Heart right ventricle (tissue), 16 donors: ENCODE measurements around the gene PLEKHG4. TPM values are rescaled to one million over a fixed set of nuclear protein-coding genes. Genes with fewer than 3 reads are reported as not detected.

Experiments used
- ATAC-seq, 8 donors: fragments of 200-7000 bp; cut with Tn5 transposase; one replicate each; pipeline ENCODE4 v1.9.1; 2020; ENCODE audit warnings: mild to moderate bottlenecking in 8 of 8, moderate library complexity in 8 of 8, moderate number of reproducible peaks in 1 of 8
- DNase-seq, 2 donors: peaks; one replicate each; pipeline ENCODE4 v3.0.0-alpha.2; 2020
- H3K27ac ChIP-seq, 10 donors: fragments of 200-600 bp; sonication (generic) in 2 of 10; one replicate each; pipeline versions ENCODE4 v1.5.0 to v1.8.0; 2020 to 2022; ENCODE audit warnings: mild to moderate bottlenecking in 3 of 10
- H3K27me3 ChIP-seq, 7 donors: fragments of 200-600 bp; one replicate each; pipeline ENCODE4 v1.8.0; 2021 to 2022; ENCODE audit warnings: mild to moderate bottlenecking in 2 of 7
- H3K36me3 ChIP-seq, 9 donors: fragments of 200-600 bp; sonication (generic) in 1 of 9; one replicate each; pipeline versions ENCODE4 v1.5.0 to v1.8.0; 2020 to 2022; ENCODE audit warnings: mild to moderate bottlenecking in 2 of 9
- H3K4me1 ChIP-seq, 9 donors: fragments of 200-600 bp; sonication (generic) in 1 of 9; one replicate each; pipeline versions ENCODE4 v1.5.0 to v1.8.0; 2020 to 2022; ENCODE audit warnings: mild to moderate bottlenecking in 4 of 9
- H3K4me3 ChIP-seq, 10 donors: fragments of 200-600 bp; sonication (generic) in 2 of 10; one replicate each; pipeline versions ENCODE4 v1.5.0 to v1.8.0; 2020 to 2022; ENCODE audit warnings: mild to moderate bottlenecking in 7 of 10, moderate library complexity in 2 of 10
- H3K9me3 ChIP-seq, 11 donors: fragments of 200-600 bp in 10 of 11; sonication (generic) in 2 of 11; one replicate each; pipeline versions ENCODE4 v1.5.0 to v1.8.0; 2013 to 2022; ENCODE audit warnings: mild to moderate bottlenecking in 2 of 11, control low read depth in 1 of 11, moderate library complexity in 1 of 11
- CTCF ChIP-seq, 9 donors: fragments of 200-600 bp; sonication (generic) in 2 of 9; IDR thresholded peaks; one replicate each; pipeline versions ENCODE4 v1.5.0 to v1.8.0; 2021 to 2022; ENCODE audit warnings: antibody characterized with exemption in 9 of 9, mild to moderate bottlenecking in 5 of 9, moderate library complexity in 1 of 9
- WGBS, 2 donors: extraction: QIAGEN DNeasy Blood & Tissue Kit; methylation state at CpG; one replicate each; pipeline ENCODE4 v1.1.7; 2013; ENCODE audit warnings: inconsistent platforms in 1 of 2; 5-methylcytosine and 5-hydroxymethylcytosine counted together
- intact Hi-C, 10 donors: fragments of 100-400 bp; cut with DNase I; formaldehyde crosslinking; loops; one replicate each; pipeline versions ENCODE4 v1.11.1 to v1.14.2; 2022
- polyA plus RNA-seq, 2 donors: library from polyadenylated mRNA; stranded (reverse); fragments of 200-250 nt; gene quantifications; one replicate each; pipeline ENCODE4 v1.2.3, GENCODE V29; 2013
- total RNA-seq, 10 donors: library from RNA; stranded (reverse); fragmentation: NEBNext Ultra II Directional in 3 of 10; extraction: Animal tissue kit (Norgen Biotek cat#: 25700) in 3 of 10; gene quantifications; one replicate each; pipeline versions ENCODE4 v1.2.1 to v1.2.4, GENCODE V29; 2021 to 2023
- donor health status: Arrhythmogenic right ventricular cardiomyopathy.
- donor health status: ischemic (EF 13 %, LVEDD 7.1; RV severe dilation, severe dysfunction).
- donor health status: healthy with polysubstance abuse.
- donor health status: DM: no; HTN: yes; CAD: no.
- donor health status: DM: no; HTN: no; CAD: no.
- donor health status: ischemic (EF 25% LVEDD 6.9; RV normal size, moderate dysfunction).
- donor health status: ischemic (EF 25% LVEDD 5.7; RV mildly dilated, moderate dysfunction).
- donor health status: healthy.
- donor health status: DM: yes; HTN: yes; CAD: no.
- donor health status: Ischemic cardiomyopathy.
- donor health status: ischemic (EF 35%, LVEDD 5.7; RV mildly dilated, moderate dysfunction).
- donor health status: nonischemic (EF 11% LVEDD 7.7; RV severe dilation, severe dysfunction).
- donor health status: DM: yes; HTN: yes; CAD: no.
- donor health status: PGD.
- donor health status: ischemic (EF 29% LVEDD 5.4; RV normal size, mild dysfunction).
- donor health status: nonischemic (EF 23%, LVEDD 6.1; RV moderate dilation, normal function).

The PLEKHG4 gene
- total and polyA plus RNA-seq, 12 donors: 0.25 to 2.9 (median 0.86) TPM

GRCh38 chr16:67248073-67248400, 31.3 kb upstream of the PLEKHG4 start:
- Histone ChIP-seq H3K4me3 (peak overlapping the region; percentile 55 to 97 (median 84)), H3K27me3 (peaks cover 0 to 34% (median 0%) of the 10 kb centered on the region in 7 donors), H3K27ac (peak overlapping the region in 4 of 10 donors; percentile 40 to 97 (median 80)), H3K9me3 (no peaks in the 10 kb centered on the region), H3K36me3 (no peaks in the 10 kb centered on the region), H3K4me1 (peaks cover 19 to 60% (median 49%) of the 10 kb centered on the region in 9 donors)
- TF ChIP-seq CTCF (IDR thresholded peaks at IDR 0.05): no peak
- DNase-seq (no peak), ATAC-seq (no peak)
- WGBS, 2 donors: 3 to 6% methylated on average over 7 of the region's 7 CpGs
- intact Hi-C loops: loop anchor here in 2 of 10 donors (5.0 kb wide), 2 partner anchors 56 to 66 kb away; partner anchors contain the start of genes E2F4 (in 1 of the 2), EXOC3L1 (in 1 of the 2) and MATCAP1 (in 1 of the 2)

DNA sequence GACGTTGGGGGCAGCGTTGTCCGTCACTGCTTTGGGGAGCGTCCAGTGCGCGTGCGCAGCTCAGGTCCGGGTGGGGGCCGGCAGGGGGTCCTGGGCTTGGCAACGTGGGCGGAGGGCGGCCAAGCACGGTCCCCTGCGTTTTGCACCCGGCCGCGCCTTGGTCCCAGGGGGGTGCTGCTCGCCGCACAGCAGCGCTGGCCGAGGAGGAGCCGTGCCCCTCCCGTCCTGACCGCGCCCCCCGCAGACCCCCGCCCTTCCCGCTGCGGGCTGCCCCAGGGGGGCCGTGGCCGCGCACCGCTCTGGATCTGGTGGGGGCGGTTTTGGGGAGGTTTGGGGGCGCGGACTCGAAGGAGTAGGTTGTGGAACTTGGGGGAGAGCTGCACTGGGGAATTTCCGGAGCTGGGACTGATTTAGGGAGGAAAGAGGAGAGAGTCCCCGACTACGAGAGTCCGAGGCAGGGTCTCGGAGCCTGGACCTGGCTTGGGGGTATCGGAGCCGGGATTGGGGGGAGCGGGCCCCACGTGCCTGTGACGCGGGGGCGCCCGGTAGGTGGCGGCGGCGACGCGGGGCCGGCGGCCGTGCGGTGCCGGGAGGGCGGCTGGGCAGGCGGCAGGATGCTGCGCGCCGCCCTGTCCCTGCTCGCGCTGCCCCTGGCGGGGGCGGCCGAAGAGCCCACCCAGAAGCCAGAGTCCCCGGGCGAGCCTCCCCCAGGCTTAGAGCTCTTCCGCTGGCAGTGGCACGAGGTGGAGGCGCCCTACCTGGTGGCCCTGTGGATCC, 30.7 kb upstream of the PLEKHG4 start, which contains the start of gene SLC9A5:
SLC9A5 (plus strand) TSS at position 579 of the 777 bp plus-strand sequence; CDS start at position 615, 36 bp downstream.
- 1% methylated on average over 73 to 75 of the region's 75 CpGs for WGBS, 2 donors
- Histone ChIP-seq H3K36me3 (no peaks in the 10 kb centered on the region), H3K4me1 (peaks cover 16 to 55% (median 43%) of the 10 kb centered on the region in 9 donors), H3K27ac (peak within 1 kb of the TSS in 7 of 10 donors; percentile 37 to 99 (median 96)), H3K9me3 (no peaks in the 10 kb centered on the region), H3K4me3 (peak within 1 kb of the TSS; percentile 55 to 97 (median 84)), H3K27me3 (peaks cover 0 to 34% (median 0%) of the 10 kb centered on the region in 7 donors)
- DNase-seq: peak in 1 of 2 donors; percentile 57
- intact Hi-C loops: loop anchor here in 2 of 10 donors (5.0 kb wide), 2 partner anchors 56 to 66 kb away; partner anchors contain the start of genes E2F4 (in 1 of the 2), EXOC3L1 (in 1 of the 2) and MATCAP1 (in 1 of the 2)
- ATAC-seq: no peak
- TF ChIP-seq CTCF (IDR thresholded peaks at IDR 0.05): peak in 4 of 9 donors; percentile 21 to 47 (median 28)

DNA sequence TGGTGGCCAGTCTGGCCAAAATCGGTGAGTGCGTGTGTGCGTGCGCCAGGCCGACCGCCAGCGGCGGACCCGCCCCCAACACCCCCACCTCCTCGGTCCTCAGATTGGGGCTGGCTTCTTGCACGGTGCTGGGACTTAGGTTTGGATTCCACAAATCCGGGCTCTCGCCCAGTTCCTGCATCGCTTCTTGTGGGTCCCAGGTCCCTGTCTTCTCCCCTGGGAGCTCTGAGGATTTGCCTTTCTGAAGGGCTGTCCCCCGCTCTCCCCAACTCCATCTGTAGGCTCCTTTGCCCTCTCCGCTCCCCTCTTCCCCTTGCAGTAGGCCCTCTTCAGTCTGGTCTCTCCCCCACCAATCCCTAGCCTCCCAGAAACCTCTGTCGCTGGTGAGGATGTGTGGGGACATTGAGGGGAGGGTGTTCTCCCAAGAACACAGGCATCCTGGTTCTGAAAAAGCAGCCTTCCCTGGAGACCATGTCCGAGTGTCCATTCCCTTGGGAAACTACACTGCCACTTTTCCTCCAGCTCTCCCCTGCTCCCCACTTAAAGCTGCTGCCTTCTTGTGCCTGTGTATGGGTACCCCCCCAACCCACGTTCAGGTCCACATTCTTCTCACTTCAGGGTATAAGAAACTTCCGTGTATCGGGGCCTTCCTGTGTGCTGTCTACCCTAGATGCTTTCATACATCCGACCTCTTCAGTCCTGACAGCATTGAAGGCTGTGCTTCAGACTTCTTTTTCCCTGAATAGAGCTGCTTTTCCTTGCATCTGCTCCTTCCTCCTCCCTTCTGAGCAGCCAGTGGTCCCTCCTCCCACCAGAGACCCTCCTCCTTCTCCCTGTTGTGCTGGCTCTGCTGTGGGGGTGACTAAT, 29.9 kb upstream of the PLEKHG4 start:
- peak overlapping the region in 2 of 10 donors; percentile 32 to 64 for H3K27ac ChIP-seq
- H3K27me3 ChIP-seq: peaks cover 0 to 34% (median 0%) of the 10 kb centered on the region in 7 donors
- intact Hi-C loops: loop anchor here in 2 of 10 donors (5.0 kb wide), 2 partner anchors 57 to 67 kb away; partner anchors contain the start of genes E2F4 (in 1 of the 2), EXOC3L1 (in 1 of the 2) and MATCAP1 (in 1 of the 2)
- TF ChIP-seq CTCF (IDR thresholded peaks at IDR 0.05): no peak
- ATAC-seq (no peak), DNase-seq (no peak)
- no peaks in the 10 kb centered on the region for H3K9me3 ChIP-seq
- peak overlapping the region; percentile 42 to 97 (median 76) for H3K4me3 ChIP-seq
- WGBS, 2 donors: 14 to 18% methylated on average over 22 of the region's 22 CpGs
- H3K4me1 ChIP-seq: peaks cover 8 to 46% (median 35%) of the 10 kb centered on the region in 9 donors
- no peaks in the 10 kb centered on the region for H3K36me3 ChIP-seq

- H3K36me3 ChIP-seq: no peaks in the 10 kb centered on the region
- intact Hi-C loops: no loop called here
- DNase-seq (no peak), ATAC-seq (no peak)
- H3K27me3 ChIP-seq: peaks cover 0 to 34% (median 0%) of the 10 kb centered on the region in 7 donors
- H3K9me3 ChIP-seq: no peaks in the 10 kb centered on the region
- TF ChIP-seq CTCF (IDR thresholded peaks at IDR 0.05): no peak
- WGBS, 2 donors: 75 to 79% methylated on average over 4 of the region's 4 CpGs
- H3K4me3 ChIP-seq: no peak overlapping the region
- no peak overlapping the region for H3K27ac ChIP-seq
- H3K4me1 ChIP-seq: peaks cover 5 to 41% (median 29%) of the 10 kb centered on the region in 9 donors
Observed at GRCh38 chr16:67250045-67250327, 29.3 kb upstream of the PLEKHG4 start.
